HEK293 (cell line): Measurements from ENCODE around the gene KIF12.

ENCODE experiments used
- CTCF ChIA-PET: fragments of 350-600 bp; formaldehyde crosslinking; extraction: SDS; loops from one replicate; lab custom pipeline; 2021; ENCODE audit warnings: antibody characterized with exemption; lab: Yijun Ruan, JAX
- POLR2A ChIA-PET: fragments of 300-600 bp; formaldehyde crosslinking; extraction: SDS; loops from one replicate; lab custom pipeline; 2020; ENCODE audit warnings: antibody characterized with exemption, inconsistent platforms; lab: Yijun Ruan, JAX
- H3K27ac ChIP-seq: fragments of 200-500 bp; sonication (Bioruptor generic); 2 replicates; pipeline ENCODE4 v1.5.1; 2014; ENCODE audit warnings: low read depth, low read length, control low read depth, inconsistent platforms; ENCODE audit errors: extremely low read depth
- H3K36me3 ChIP-seq, 2 experiments: fragments of 200-500 bp in 1 of 2; sonication (Bioruptor generic) in 1 of 2; 1 replicate in 1 of 2; 2 replicates in 1 of 2; pipeline ENCODE4 v1.5.1; 2014 to 2017; ENCODE audit warnings: inconsistent platforms in 2 of 2, low read length in 2 of 2; ENCODE audit not compliant: control insufficient read depth in 2 of 2, insufficient read depth in 1 of 2
- H3K4me1 ChIP-seq: fragments of 200-500 bp; sonication (Bioruptor generic); 2 replicates; pipeline ENCODE4 v1.5.1; 2014; ENCODE audit warnings: mild to moderate bottlenecking, low read length, inconsistent platforms; ENCODE audit not compliant: control insufficient read depth, insufficient read depth
- H3K4me3 ChIP-seq: 2 replicates; pipeline ENCODE4 v1.5.1; 2011; ENCODE audit warnings: low read depth, mild to moderate bottlenecking, control low read depth, low read length, moderate library complexity
- H3K9me3 ChIP-seq: fragments of 200-500 bp; sonication (Bioruptor generic); 2 replicates; pipeline ENCODE4 v1.5.1; 2014; ENCODE audit warnings: low read depth, low read length, inconsistent platforms; ENCODE audit not compliant: control insufficient read depth, insufficient read depth
- GLI2 ChIP-seq: fragments of 450-650 bp; formaldehyde crosslinking; IDR thresholded peaks from 2 replicates; pipeline ENCODE4; 2017; ENCODE audit warnings: missing biosample characterization, missing genetic modification characterization, low read depth, borderline replicate concordance
- HOXD13 ChIP-seq: sonication (generic); formaldehyde crosslinking; IDR thresholded peaks from 2 replicates; pipeline ENCODE4 v1.8.0; 2022; ENCODE audit warnings: missing genetic modification reagents, borderline replicate concordance
- IKZF3 ChIP-seq: fragments of 450-650 bp; IDR thresholded peaks from 2 replicates; pipeline ENCODE4 v1.5.0; 2018; ENCODE audit warnings: missing biosample characterization, mild to moderate bottlenecking, missing genetic modification characterization, moderate library complexity
- KLF1 ChIP-seq: fragments of 450-650 bp; formaldehyde crosslinking; IDR thresholded peaks from 2 replicates; pipeline ENCODE4 v1.5.1; 2016; ENCODE audit warnings: missing biosample characterization, missing genetic modification characterization
- KLF7 ChIP-seq: fragments of 450-650 bp; formaldehyde crosslinking; IDR thresholded peaks from 2 replicates; pipeline ENCODE4 v1.5.1; 2016; ENCODE audit warnings: missing biosample characterization, missing genetic modification characterization, borderline replicate concordance
- SCRT2 ChIP-seq: fragments of 450-650 bp; formaldehyde crosslinking; IDR thresholded peaks from 2 replicates; pipeline ENCODE4 v1.5.1; 2016; ENCODE audit warnings: missing biosample characterization, missing genetic modification characterization
- SP7 ChIP-seq: fragments of 450-650 bp; formaldehyde crosslinking; IDR thresholded peaks from 2 replicates; pipeline ENCODE4 v1.5.1; 2016; ENCODE audit warnings: missing biosample characterization, missing genetic modification characterization
- ZBTB17 ChIP-seq: fragments of 450-650 bp; formaldehyde crosslinking; IDR thresholded peaks from 2 replicates; pipeline ENCODE4 v1.5.1; 2016; ENCODE audit warnings: missing biosample characterization, missing genetic modification characterization
- ZNF112 ChIP-seq: fragments of 450-650 bp; formaldehyde crosslinking; IDR thresholded peaks from 2 replicates; pipeline ENCODE4 v1.5.0; 2017; ENCODE audit warnings: missing biosample characterization, missing genetic modification characterization
- ZNF133 ChIP-seq: fragments of 450-650 bp; formaldehyde crosslinking; IDR thresholded peaks from 2 replicates; pipeline ENCODE4 v1.5.1; 2016; ENCODE audit warnings: missing biosample characterization, missing genetic modification characterization
- ZNF138 ChIP-seq: fragments of 450-650 bp; formaldehyde crosslinking; IDR thresholded peaks from 2 replicates; pipeline ENCODE4 v1.5.1; 2016; ENCODE audit warnings: missing biosample characterization, missing genetic modification characterization, borderline replicate concordance
- ZNF155 ChIP-seq: fragments of 450-650 bp; formaldehyde crosslinking; IDR thresholded peaks from 2 replicates; pipeline ENCODE4 v1.5.1; 2016; ENCODE audit warnings: missing biosample characterization, missing genetic modification characterization
- ZNF157 ChIP-seq: fragments of 450-650 bp; formaldehyde crosslinking; IDR thresholded peaks from 2 replicates; pipeline ENCODE4 v1.5.1; 2016; ENCODE audit warnings: missing biosample characterization, missing genetic modification characterization
- ZNF19 ChIP-seq: fragments of 450-650 bp; formaldehyde crosslinking; IDR thresholded peaks from 2 replicates; pipeline ENCODE4; 2016; ENCODE audit warnings: missing biosample characterization, missing genetic modification characterization, low read depth
- ZNF223 ChIP-seq: fragments of 450-650 bp; formaldehyde crosslinking; IDR thresholded peaks from 2 replicates; pipeline ENCODE4 v1.5.1; 2016; ENCODE audit warnings: missing biosample characterization, missing genetic modification characterization
- ZNF248 ChIP-seq: fragments of 450-650 bp; formaldehyde crosslinking; IDR thresholded peaks from 2 replicates; pipeline ENCODE4 v1.5.1; 2017; ENCODE audit warnings: missing biosample characterization, missing genetic modification characterization
- ZNF335 ChIP-seq: fragments of 450-650 bp; formaldehyde crosslinking; conservative IDR thresholded peaks from 2 replicates; pipeline ENCODE4 v1.5.1; 2016; ENCODE audit warnings: missing biosample characterization, missing genetic modification characterization
- ZNF350 ChIP-seq: fragments of 450-650 bp; formaldehyde crosslinking; IDR thresholded peaks from 2 replicates; pipeline ENCODE4 v1.5.0; 2017; ENCODE audit warnings: missing biosample characterization, mild to moderate bottlenecking, missing genetic modification characterization
- ZNF354C ChIP-seq: fragments of 450-650 bp; formaldehyde crosslinking; IDR thresholded peaks from 2 replicates; pipeline ENCODE4 v1.5.1; 2016; ENCODE audit warnings: missing biosample characterization, missing genetic modification characterization, low read depth, borderline replicate concordance
- ZNF366 ChIP-seq: fragments of 450-650 bp; formaldehyde crosslinking; conservative IDR thresholded peaks from 2 replicates; pipeline ENCODE4 v1.5.1; 2016; ENCODE audit warnings: missing biosample characterization, missing genetic modification characterization
- ZNF416 ChIP-seq: fragments of 450-650 bp; formaldehyde crosslinking; IDR thresholded peaks from 2 replicates; pipeline ENCODE4 v1.5.1; 2016; ENCODE audit warnings: missing biosample characterization, missing genetic modification characterization
- ZNF48 ChIP-seq: fragments of 450-650 bp; formaldehyde crosslinking; IDR thresholded peaks from 2 replicates; pipeline ENCODE4 v1.5.1; 2016; ENCODE audit warnings: missing biosample characterization, missing genetic modification characterization
- ZNF529 ChIP-seq: fragments of 450-650 bp; formaldehyde crosslinking; IDR thresholded peaks from 2 replicates; pipeline ENCODE4 v1.5.1; 2017; ENCODE audit warnings: missing genetic modification characterization, missing biosample characterization; ENCODE audit not compliant: insufficient replicate concordance
- ZNF558 ChIP-seq: fragments of 450-650 bp; formaldehyde crosslinking; IDR thresholded peaks from 2 replicates; pipeline ENCODE4 v1.5.1; 2016; ENCODE audit warnings: missing biosample characterization, missing genetic modification characterization
- ZNF560 ChIP-seq: fragments of 450-650 bp; formaldehyde crosslinking; IDR thresholded peaks from 2 replicates; pipeline ENCODE4 v1.5.1; 2017; ENCODE audit warnings: missing biosample characterization, missing genetic modification characterization, borderline replicate concordance
- ZNF600 ChIP-seq: fragments of 450-650 bp; formaldehyde crosslinking; IDR thresholded peaks from 2 replicates; pipeline ENCODE4 v1.5.1; 2016; ENCODE audit warnings: missing biosample characterization, missing genetic modification characterization
- ZNF626 ChIP-seq: fragments of 450-650 bp; sonication (Bioruptor Pico); formaldehyde crosslinking; IDR thresholded peaks from 2 replicates; pipeline ENCODE4 v1.5.1; 2018; ENCODE audit warnings: missing biosample characterization, missing genetic modification characterization, inconsistent platforms
- ZNF670 ChIP-seq: fragments of 450-650 bp; formaldehyde crosslinking; IDR thresholded peaks from 2 replicates; pipeline ENCODE4 v1.5.1; 2016; ENCODE audit warnings: missing biosample characterization, missing genetic modification characterization, low read depth
- ZNF76 ChIP-seq: fragments of 450-650 bp; formaldehyde crosslinking; IDR thresholded peaks from 2 replicates; pipeline ENCODE4; 2016; ENCODE audit warnings: low read depth, missing biosample characterization, missing genetic modification characterization, borderline replicate concordance
- ZNF777 ChIP-seq: fragments of 450-650 bp; formaldehyde crosslinking; IDR thresholded peaks from 2 replicates; pipeline ENCODE4 v1.5.1; 2017; ENCODE audit warnings: missing biosample characterization, missing genetic modification characterization, borderline replicate concordance
- ZSCAN16 ChIP-seq: fragments of 450-650 bp; formaldehyde crosslinking; IDR thresholded peaks from 2 replicates; pipeline ENCODE4 v1.5.1; 2016; ENCODE audit warnings: missing biosample characterization, missing genetic modification characterization
- TF ChIP-seq, protein P1 (sequence below): sonication (generic); formaldehyde crosslinking; IDR thresholded peaks from 2 replicates; pipeline ENCODE4 v1.8.1; 2022; ENCODE audit warnings: mild to moderate bottlenecking, moderate library complexity, missing genetic modification reagents

Gene KIF12

DNA sequence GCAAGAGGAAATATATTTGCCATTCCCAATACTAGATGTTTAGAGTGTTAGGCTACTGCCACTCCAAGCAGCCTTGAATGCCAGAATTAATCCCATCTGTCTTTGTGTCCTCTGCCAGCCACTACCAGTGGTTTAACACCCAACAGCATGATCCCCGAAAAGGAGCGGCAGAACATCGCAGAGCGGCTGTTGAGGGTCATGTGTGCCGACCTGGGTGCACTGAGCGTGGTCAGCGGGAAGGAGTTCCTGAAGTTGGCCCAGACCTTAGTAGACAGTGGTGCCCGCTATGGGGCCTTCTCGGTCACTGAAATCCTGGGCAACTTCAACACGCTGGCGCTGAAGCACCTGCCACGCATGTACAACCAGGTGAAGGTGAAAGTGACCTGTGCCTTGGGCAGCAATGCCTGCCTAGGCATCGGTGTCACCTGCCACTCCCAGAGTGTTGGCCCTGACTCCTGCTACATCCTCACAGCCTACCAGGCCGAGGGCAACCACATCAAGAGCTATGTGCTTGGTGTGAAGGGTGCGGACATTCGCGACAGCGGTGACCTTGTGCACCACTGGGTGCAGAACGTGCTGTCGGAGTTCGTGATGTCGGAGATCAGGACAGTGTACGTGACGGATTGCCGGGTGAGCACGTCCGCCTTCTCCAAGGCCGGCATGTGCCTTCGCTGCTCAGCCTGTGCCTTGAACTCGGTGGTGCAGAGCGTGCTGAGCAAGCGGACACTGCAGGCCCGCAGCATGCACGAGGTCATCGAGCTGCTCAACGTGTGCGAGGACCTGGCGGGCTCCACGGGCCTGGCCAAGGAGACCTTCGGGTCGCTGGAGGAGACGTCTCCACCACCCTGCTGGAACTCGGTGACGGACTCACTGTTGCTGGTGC lies 50.3 kb downstream of the KIF12 start:
- TF ChIP-seq ZNF350 (tag by site-specific recombination) (no peak), ZNF335 (tag by site-specific recombination) (no peak), ZNF157 (tag by site-specific recombination) (no peak), GLI2 (tag by site-specific recombination) (no peak), ZNF777 (tag by site-specific recombination) (no peak), ZBTB17 (tag by site-specific recombination) (no peak), ZNF670 (tag by site-specific recombination) (no peak), ZNF112 (no peak), SP7 (tag by site-specific recombination) (no peak), ZNF133 (tag by site-specific recombination) (no peak), KLF1 (tag by site-specific recombination) (no peak), ZNF529 (tag by site-specific recombination) (no peak), ZNF366 (tag by site-specific recombination) (no peak), ZNF626 (no peak), HOXD13 (CRISPR knock-in tag) (no peak), ZSCAN16 (no peak), ZNF600 (tag by site-specific recombination) (no peak), ZNF48 (tag by site-specific recombination) (no peak), ZNF19 (no peak)
- H3K36me3 ChIP-seq, result peaks cover 0 to 47% of the 10 kb centered on the region in 2 experiments; a peak in 1 of 3 replicates
- no peaks in the 10 kb centered on the region for H3K9me3 ChIP-seq
- ChIA-PET CTCF (interaction anchor here (0.9 kb wide), 1 partner anchor 13 kb away, joined by 3 read pairs; no protein-coding TSS in a partner anchor), POLR2A (no interaction called here)
- no peaks in the 10 kb centered on the region for H3K4me1 ChIP-seq
- no peak overlapping the region for H3K27ac ChIP-seq
- no peak overlapping the region for H3K4me3 ChIP-seq

DNA sequence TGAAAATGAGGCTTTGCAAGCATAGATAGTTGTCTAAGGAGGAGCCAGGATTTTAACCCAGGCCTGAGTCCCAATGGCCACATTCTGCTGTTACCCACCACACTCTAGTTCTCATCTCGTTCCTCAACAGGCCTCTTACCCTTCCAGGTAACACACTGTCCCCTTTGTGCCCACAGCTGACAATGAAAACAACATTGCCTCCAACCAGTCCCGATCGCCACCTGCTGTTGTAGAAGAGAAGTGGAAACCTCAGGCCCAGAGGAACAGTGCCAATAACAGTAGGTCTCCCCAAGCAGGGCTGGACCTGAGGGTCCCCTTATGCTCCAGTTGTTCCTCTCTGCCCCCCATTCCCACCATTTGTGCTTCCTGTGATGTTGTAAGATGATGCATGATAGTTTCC lies 51.4 kb downstream of the KIF12 start:
- Histone ChIP-seq H3K4me3 (no peak overlapping the region), H3K27ac (no peak overlapping the region), H3K4me1 (no peaks in the 10 kb centered on the region), H3K36me3 (peaks cover 0 to 47% of the 10 kb centered on the region in 2 experiments; a peak in 2 of 3 replicates), H3K9me3 (no peaks in the 10 kb centered on the region)
- no peak for TF ChIP-seq IKZF3 (tag by site-specific recombination)
- TF ChIP-seq ZNF223 (tag by site-specific recombination), result no peak
- no peak for TF ChIP-seq ZNF248 (tag by site-specific recombination)
- TF ChIP-seq ZNF354C (tag by site-specific recombination), result no peak
- no peak for TF ChIP-seq ZNF76 (tag by site-specific recombination)
- ChIA-PET CTCF (interaction anchor here (0.6 to 2.7 kb wide), 4 partner anchors 14 to 35 kb away, joined by 3 to 17 read pairs (median 4); no protein-coding TSS in a partner anchor), POLR2A (no interaction called here)

DNA sequence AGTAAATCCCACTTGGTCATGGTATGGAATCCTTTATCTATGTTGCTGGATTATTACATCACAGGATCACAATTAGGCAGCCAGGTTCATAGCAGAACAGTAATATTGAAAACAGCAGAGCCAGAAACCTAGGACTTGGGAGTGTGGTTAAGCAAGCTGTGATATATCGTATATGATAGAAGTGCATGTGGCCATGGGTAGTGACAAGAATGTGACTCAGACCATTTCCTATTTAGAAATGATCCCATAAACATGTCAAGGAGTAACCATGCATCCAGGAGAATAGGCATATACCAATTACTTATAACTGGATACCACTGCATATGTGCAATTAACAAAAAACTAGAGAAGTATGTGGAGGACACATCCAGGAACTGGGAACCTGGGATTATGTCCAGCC lies 52.2 kb downstream of the KIF12 start:
- no peaks in the 10 kb centered on the region for H3K9me3 ChIP-seq
- ChIA-PET CTCF (interaction anchor here (0.6 to 2.7 kb wide), 8 partner anchors 13 to 772 kb away, joined by 3 to 17 read pairs (median 3); no protein-coding TSS in a partner anchor), POLR2A (no interaction called here)
- H3K36me3 ChIP-seq, result peaks cover 0 to 43% of the 10 kb centered on the region in 2 experiments; a peak in 2 of 3 replicates
- no peak for TF ChIP-seq SCRT2 (tag by site-specific recombination)
- no peak for TF ChIP-seq ZNF558 (tag by site-specific recombination)
- no peak for TF ChIP-seq ZNF138
- no peak for TF ChIP-seq ZNF416 (tag by site-specific recombination)
- TF ChIP-seq KLF7, result no peak
- TF ChIP-seq IKZF3 (tag by site-specific recombination), result no peak
- no peak for TF ChIP-seq ZNF155 (tag by site-specific recombination)
- no peak for TF ChIP-seq ZNF560 (tag by site-specific recombination)
- TF ChIP-seq, protein P1, sequence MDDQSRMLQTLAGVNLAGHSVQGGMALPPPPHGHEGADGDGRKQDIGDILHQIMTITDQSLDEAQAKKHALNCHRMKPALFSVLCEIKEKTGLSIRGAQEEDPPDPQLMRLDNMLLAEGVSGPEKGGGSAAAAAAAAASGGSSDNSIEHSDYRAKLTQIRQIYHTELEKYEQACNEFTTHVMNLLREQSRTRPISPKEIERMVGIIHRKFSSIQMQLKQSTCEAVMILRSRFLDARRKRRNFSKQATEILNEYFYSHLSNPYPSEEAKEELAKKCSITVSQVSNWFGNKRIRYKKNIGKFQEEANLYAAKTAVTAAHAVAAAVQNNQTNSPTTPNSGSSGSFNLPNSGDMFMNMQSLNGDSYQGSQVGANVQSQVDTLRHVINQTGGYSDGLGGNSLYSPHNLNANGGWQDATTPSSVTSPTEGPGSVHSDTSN, result no peak
- no peak overlapping the region for H3K4me3 ChIP-seq
- H3K4me1 ChIP-seq, result no peaks in the 10 kb centered on the region
- no peak overlapping the region for H3K27ac ChIP-seq
